BLaER1 treated with 17β-estradiol and CSF1 and Interleukin-3, amounts not matched to agents 10 nM and 100 nM (cell line): ENCODE results near the gene TEPSIN.

Experiments used
- H3K27ac ChIP-seq, 11 experiments: shearing (Covaris generic); formaldehyde crosslinking; 2 replicates each; pipeline ENCODE4 v1.8.1; 2022
- H3K27me3 ChIP-seq, 11 experiments: shearing (Covaris generic); formaldehyde crosslinking; 2 replicates each; pipeline ENCODE4 v1.8.1; 2022
- H3K36me3 ChIP-seq, 11 experiments: shearing (Covaris generic); formaldehyde crosslinking; 2 replicates each; pipeline ENCODE4 v1.8.1; 2022
- H3K4me1 ChIP-seq, 10 experiments: shearing (Covaris generic); formaldehyde crosslinking; 2 replicates each; pipeline ENCODE4 v1.8.1; 2022
- H3K4me2 ChIP-seq, 11 experiments: shearing (Covaris generic); formaldehyde crosslinking; 2 replicates each; pipeline ENCODE4 v1.8.1; 2022
- H3K4me3 ChIP-seq, 10 experiments: shearing (Covaris generic); formaldehyde crosslinking; 2 replicates each; pipeline ENCODE4 v1.8.1; 2022
- H3K9ac ChIP-seq, 11 experiments: shearing (Covaris generic); formaldehyde crosslinking; 2 replicates each; pipeline ENCODE4 v1.8.1; 2022
- H3K9me3 ChIP-seq, 11 experiments: shearing (Covaris generic); formaldehyde crosslinking; replicated peaks in 1 of 11; 2 replicates each; pipeline ENCODE4 v1.8.1; 2022
- H4K20me1 ChIP-seq, 11 experiments: shearing (Covaris generic); formaldehyde crosslinking; 2 replicates each; pipeline ENCODE4 v1.8.1; 2022
- Cebpa-rat ChIP-seq, 11 experiments: shearing (Covaris generic); IDR thresholded peaks; 2 replicates each; pipeline ENCODE4 v1.8.1; 2022

TEPSIN gene

DNA sequence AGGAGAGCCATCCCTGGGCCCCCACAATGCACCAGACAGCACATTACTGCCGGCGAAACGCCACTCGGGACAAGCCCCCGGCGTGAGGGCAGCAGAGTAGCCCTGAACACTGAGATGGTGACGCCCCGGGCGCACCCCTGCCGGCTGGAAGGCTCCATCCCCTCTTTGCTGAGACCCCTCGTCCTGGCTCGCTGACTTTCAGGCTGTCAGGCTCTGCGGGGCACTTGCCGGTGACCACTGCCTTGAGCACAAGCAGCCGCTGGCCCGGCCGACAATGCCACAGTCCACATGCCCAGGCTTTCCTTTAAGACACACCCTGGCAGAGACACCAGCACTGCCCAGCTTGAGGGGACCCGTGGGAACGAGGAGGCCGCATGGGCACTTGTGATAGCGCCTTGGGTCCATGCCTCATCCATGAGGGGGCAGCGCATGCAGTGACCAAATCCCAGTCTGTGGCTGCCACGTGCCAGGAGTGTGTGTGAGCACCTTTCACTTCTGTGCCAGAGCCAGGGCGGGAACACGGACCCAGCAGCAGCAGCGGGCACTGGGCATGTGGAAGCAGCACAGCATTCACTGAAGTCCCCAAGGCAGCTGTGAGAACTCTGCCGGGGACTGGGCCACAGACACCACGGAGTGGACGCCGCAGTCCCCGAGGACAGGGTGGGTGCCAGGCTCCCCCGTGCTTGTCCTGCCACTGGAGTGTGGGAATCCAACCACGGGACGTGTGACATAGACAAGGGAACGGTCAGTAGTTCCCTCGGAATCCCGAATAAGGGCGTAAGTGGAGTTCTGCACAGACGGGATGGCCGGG, 24.7 kb upstream of the TEPSIN start:
- Histone ChIP-seq H3K4me3 (no peak overlapping the region), H3K9ac (no peak overlapping the region), H3K9me3 (no peaks in the 10 kb centered on the region), H3K36me3 (peaks cover 52 to 100% (median 85%) of the 10 kb centered on the region in 11 experiments), H3K27me3 (peaks cover 0 to 8% (median 0%) of the 10 kb centered on the region in 11 experiments; a peak in 1 of 22 replicates), H3K4me2 (no peak overlapping the region), H4K20me1 (peaks cover 37 to 89% (median 57%) of the 10 kb centered on the region in 11 experiments), H3K27ac (no peak overlapping the region), H3K4me1 (peaks cover 22 to 64% (median 57%) of the 10 kb centered on the region in 10 experiments)
- no peak for TF ChIP-seq Cebpa-rat (IDR thresholded peaks at IDR 0.05)

DNA sequence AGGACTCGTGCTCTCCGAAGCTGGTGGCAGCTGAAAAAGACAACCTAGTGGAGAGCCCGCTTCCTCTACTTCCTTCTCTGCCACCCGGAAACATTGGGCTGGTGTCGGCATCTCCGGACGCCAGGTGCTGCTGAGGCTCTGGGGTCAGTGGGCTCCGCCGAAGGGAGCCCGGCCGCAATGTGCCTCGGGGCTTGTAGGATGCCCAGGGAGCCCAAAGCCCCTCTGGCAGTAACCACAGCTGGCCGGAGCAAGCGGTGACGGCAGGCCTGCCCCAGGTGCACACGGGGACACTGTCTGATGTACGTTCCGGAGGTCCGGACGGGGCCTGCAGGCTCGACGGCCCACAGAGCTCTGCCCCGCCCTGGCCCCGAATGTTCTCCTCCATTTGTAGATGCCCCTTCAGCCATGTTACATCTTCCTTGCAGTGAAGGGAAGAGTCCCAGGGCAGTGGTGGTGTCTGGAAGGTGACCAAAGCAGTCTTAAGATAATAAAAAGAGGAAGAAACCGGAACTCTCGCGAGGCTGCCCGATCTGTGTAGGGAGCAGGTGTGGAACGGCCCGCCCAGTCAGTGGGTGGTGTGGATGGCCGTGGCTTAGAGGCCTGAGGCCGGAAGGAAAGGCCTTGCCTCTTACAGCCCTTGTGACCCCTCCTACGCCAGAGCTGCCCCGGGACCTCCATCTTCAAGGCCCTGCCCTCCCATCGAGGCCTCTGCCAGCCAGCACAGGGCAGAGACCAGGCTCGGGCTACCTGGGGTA, 22.9 kb upstream of the TEPSIN start:
- peaks cover 11 to 66% (median 57%) of the 10 kb centered on the region in 10 experiments for H3K4me1 ChIP-seq
- H3K27me3 ChIP-seq, result peaks cover 0 to 8% (median 0%) of the 10 kb centered on the region in 11 experiments; a peak in 1 of 22 replicates
- peaks cover 55 to 94% (median 75%) of the 10 kb centered on the region in 11 experiments for H4K20me1 ChIP-seq
- no peak overlapping the region for H3K27ac ChIP-seq
- no peaks in the 10 kb centered on the region for H3K9me3 ChIP-seq
- peak overlapping the region in 4 of 11 experiments; percentile 5 to 43 (median 18); a peak in 4 of 22 replicates for H3K9ac ChIP-seq
- no peak overlapping the region for H3K4me3 ChIP-seq
- H3K4me2 ChIP-seq, result peak overlapping the region; percentile 13 to 93 (median 84); a peak in 21 of 22 replicates
- peaks cover 52 to 100% (median 91%) of the 10 kb centered on the region in 11 experiments for H3K36me3 ChIP-seq
- TF ChIP-seq Cebpa-rat (IDR thresholded peaks at IDR 0.05), result no peak

DNA sequence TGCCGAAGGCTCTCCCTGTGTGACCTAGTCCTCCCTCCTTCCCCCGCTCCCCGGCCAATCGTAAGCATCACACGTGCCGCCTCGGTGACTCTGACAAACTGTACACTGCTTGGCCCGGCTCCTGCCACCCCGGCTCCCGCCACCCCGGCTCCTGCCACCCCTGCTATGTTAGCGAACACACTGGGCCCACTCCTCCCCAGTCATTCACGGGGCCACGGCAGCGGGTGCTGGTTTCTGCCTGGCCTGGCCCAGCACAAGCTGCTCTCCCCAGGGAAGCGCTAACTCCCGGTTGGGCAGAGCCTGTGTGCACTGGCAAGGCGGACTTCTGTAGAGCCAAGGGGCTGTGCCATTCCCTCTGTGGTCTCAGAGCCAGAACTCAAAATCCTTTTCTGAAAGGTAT, 22.2 kb upstream of the TEPSIN start:
- Histone ChIP-seq H3K27me3 (peaks cover 0 to 8% (median 0%) of the 10 kb centered on the region in 11 experiments; a peak in 1 of 22 replicates), H3K27ac (no peak overlapping the region), H3K9me3 (no peaks in the 10 kb centered on the region), H3K4me2 (peak overlapping the region in 9 of 11 experiments; percentile 58 to 93 (median 88); a peak in 17 of 22 replicates), H3K4me3 (no peak overlapping the region), H4K20me1 (peaks cover 61 to 96% (median 82%) of the 10 kb centered on the region in 11 experiments), H3K36me3 (peaks cover 46 to 95% (median 84%) of the 10 kb centered on the region in 11 experiments), H3K4me1 (peaks cover 14 to 72% (median 60%) of the 10 kb centered on the region in 10 experiments), H3K9ac (peak overlapping the region in 4 of 11 experiments; percentile 5 to 38 (median 18); a peak in 3 of 22 replicates)
- no peak for TF ChIP-seq Cebpa-rat (IDR thresholded peaks at IDR 0.05)

DNA sequence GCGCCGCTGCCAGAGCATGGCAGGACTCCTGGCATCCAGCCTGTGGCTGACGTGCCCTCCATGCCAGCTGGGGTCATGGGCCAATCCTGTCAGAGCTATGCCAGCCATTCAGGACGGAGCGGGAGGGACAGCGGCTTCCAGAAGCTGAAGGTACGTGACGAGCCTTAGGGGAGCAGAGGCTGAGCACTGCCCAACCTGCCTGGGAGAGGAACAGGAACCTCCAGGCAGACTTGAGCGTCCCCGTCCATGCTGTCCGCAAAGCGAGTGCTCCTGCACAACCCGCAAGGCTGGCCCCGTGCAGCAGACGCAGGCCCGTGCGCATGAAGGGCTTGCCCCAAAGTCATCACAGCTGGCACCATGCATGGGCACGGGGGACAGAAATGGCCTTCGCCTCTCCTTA, 21.8 kb upstream of the TEPSIN start:
- Histone ChIP-seq H3K4me2 (peak overlapping the region in 10 of 11 experiments; percentile 18 to 93 (median 86); a peak in 19 of 22 replicates), H3K9me3 (no peaks in the 10 kb centered on the region), H4K20me1 (peaks cover 65 to 96% (median 86%) of the 10 kb centered on the region in 11 experiments), H3K4me1 (peaks cover 19 to 76% (median 65%) of the 10 kb centered on the region in 10 experiments), H3K27me3 (peaks cover 0 to 8% (median 0%) of the 10 kb centered on the region in 11 experiments; a peak in 1 of 22 replicates), H3K36me3 (peaks cover 42 to 90% (median 80%) of the 10 kb centered on the region in 11 experiments), H3K27ac (no peak overlapping the region), H3K4me3 (no peak overlapping the region; a peak in 2 of 20 replicates), H3K9ac (peak overlapping the region in 5 of 11 experiments; percentile 7 to 39 (median 27); a peak in 3 of 22 replicates)
- TF ChIP-seq Cebpa-rat (IDR thresholded peaks at IDR 0.05), result no peak

DNA sequence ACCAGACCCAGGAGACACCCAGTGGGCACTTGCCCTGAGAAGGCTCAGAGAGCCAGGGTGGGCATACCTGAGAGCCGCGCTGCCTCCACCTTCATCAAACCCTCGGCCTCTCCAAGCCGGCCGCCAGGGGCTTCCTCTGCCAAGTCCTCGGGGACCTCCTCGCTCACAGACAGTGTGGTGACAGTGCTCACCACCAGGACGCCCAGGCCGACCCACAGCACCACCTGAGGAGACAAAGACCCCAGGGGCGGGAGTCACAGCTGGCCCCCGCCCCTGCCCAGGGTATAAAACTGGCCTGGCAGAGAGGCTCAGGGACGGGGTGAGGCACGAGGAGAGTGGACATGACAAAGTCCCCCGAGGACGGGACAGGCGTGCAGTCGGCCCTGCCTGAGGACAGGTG, 21.3 kb upstream of the TEPSIN start:
- Histone ChIP-seq H3K4me1 (peaks cover 24 to 76% (median 69%) of the 10 kb centered on the region in 10 experiments), H4K20me1 (peaks cover 69 to 98% (median 88%) of the 10 kb centered on the region in 11 experiments), H3K9ac (peak overlapping the region in 5 of 11 experiments; percentile 7 to 39 (median 16); a peak in 3 of 22 replicates), H3K4me3 (no peak overlapping the region; a peak in 2 of 20 replicates), H3K27ac (no peak overlapping the region), H3K36me3 (peaks cover 38 to 86% (median 75%) of the 10 kb centered on the region in 11 experiments), H3K4me2 (peak overlapping the region in 10 of 11 experiments; percentile 18 to 93 (median 86); a peak in 19 of 22 replicates), H3K27me3 (peaks cover 0 to 8% (median 0%) of the 10 kb centered on the region in 11 experiments; a peak in 1 of 22 replicates), H3K9me3 (no peaks in the 10 kb centered on the region)
- no peak for TF ChIP-seq Cebpa-rat (IDR thresholded peaks at IDR 0.05)

DNA sequence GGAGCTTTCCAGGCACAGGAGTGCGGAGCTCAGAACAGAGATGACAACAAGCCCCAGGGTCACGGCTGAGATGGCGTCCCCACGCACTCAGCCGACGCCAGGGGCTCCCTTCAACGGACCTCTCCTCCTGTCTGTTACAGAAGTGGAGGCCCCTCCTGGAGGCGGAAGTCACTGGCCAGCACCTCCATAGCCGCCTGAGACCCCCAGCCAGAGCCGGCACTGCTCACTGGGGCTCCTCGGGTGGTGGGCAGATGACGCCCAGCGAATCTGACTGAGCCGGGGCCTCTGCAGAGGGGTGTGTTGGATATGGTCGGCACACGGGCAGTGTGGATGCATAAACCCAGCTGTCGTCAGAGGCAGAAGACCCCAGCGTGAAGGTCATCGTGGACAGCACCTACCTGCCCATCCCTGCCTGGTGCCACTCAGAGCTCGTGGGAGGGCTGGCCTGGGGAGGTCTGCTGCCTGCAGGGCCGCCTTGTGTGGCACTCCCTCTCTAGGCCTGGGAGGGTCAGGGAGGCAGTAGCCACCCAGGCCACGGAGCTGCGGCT, 20.3 kb upstream of the TEPSIN start:
- no peak for TF ChIP-seq Cebpa-rat (IDR thresholded peaks at IDR 0.05)
- H3K9ac ChIP-seq, result peak overlapping the region in 4 of 11 experiments; percentile 20 to 39 (median 28); a peak in 3 of 22 replicates
- peaks cover 76 to 100% (median 90%) of the 10 kb centered on the region in 11 experiments for H4K20me1 ChIP-seq
- H3K4me2 ChIP-seq, result peak overlapping the region in 9 of 11 experiments; percentile 58 to 93 (median 88); a peak in 18 of 22 replicates
- no peaks in the 10 kb centered on the region for H3K9me3 ChIP-seq
- 0 out of 20 replicates have a peak overlapping the region, but pooled peaks of 1 of the 10 experiments have one; percentile 11 for H3K4me3 ChIP-seq
- H3K4me1 ChIP-seq, result peaks cover 33 to 85% (median 79%) of the 10 kb centered on the region in 10 experiments
- no peak overlapping the region for H3K27ac ChIP-seq
- H3K36me3 ChIP-seq, result peaks cover 27 to 75% (median 65%) of the 10 kb centered on the region in 11 experiments
- peaks cover 0 to 8% (median 0%) of the 10 kb centered on the region in 11 experiments; a peak in 1 of 22 replicates for H3K27me3 ChIP-seq

DNA sequence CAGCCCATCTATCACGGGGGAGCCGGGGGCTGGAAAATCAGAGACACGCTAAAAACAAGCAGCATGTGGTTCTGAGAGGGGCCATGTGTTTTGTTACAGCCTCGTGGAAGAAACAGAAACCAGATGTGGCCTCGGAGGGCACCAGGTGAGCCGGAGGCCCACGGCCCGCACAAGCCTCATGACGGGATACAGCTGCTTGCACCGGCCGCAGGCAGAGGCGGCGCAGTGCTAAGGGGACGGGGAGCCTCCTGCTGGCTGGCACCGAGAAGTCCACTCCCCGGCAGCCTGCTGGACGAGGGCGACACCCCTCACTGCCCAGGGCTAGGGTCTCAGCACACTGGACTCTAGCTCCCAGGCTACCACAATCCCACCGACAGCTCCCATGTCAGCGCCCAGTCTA, 19.4 kb upstream of the TEPSIN start:
- H3K4me2 ChIP-seq, result peak overlapping the region in 9 of 11 experiments; percentile 58 to 93 (median 88); a peak in 16 of 22 replicates
- H3K4me1 ChIP-seq, result peaks cover 33 to 89% (median 79%) of the 10 kb centered on the region in 10 experiments
- H4K20me1 ChIP-seq, result peaks cover 81 to 100% (median 94%) of the 10 kb centered on the region in 11 experiments
- peaks cover 19 to 67% (median 56%) of the 10 kb centered on the region in 11 experiments for H3K36me3 ChIP-seq
- no peaks in the 10 kb centered on the region for H3K9me3 ChIP-seq
- no peak overlapping the region for H3K4me3 ChIP-seq
- TF ChIP-seq Cebpa-rat (IDR thresholded peaks at IDR 0.05), result no peak
- peaks cover 0 to 8% (median 0%) of the 10 kb centered on the region in 11 experiments; a peak in 1 of 22 replicates for H3K27me3 ChIP-seq
- H3K9ac ChIP-seq, result peak overlapping the region in 1 of 11 experiments; percentile 9; a peak in 1 of 22 replicates
- no peak overlapping the region for H3K27ac ChIP-seq

DNA sequence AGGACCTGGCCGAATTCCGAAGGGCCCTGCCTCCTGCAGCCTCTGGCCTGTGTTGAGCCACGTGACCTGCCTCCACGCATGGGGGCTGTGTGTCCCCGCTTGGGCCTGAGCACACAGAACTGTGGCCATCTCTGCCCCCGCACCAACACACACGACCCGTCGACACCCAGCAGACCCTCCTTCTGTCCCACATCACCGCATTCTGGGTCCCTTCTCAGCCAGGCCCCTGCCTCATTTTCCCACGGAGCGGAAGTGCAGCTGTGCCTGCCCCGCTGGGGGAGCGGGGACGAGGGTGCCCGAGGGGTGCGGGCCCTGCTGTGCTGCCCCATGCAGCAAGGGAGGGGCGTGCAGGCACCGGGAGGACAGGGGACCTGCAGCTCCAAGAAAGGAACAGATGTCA, 18.7 kb upstream of the TEPSIN start:
- peaks cover 83 to 100% (median 96%) of the 10 kb centered on the region in 11 experiments for H4K20me1 ChIP-seq
- H3K4me2 ChIP-seq, result peak overlapping the region in 7 of 11 experiments; percentile 81 to 93 (median 90); a peak in 14 of 22 replicates
- H3K4me3 ChIP-seq, result no peak overlapping the region
- H3K9ac ChIP-seq, result peak overlapping the region in 1 of 11 experiments; percentile 7; a peak in 2 of 22 replicates
- H3K27me3 ChIP-seq, result peaks cover 0 to 8% (median 0%) of the 10 kb centered on the region in 11 experiments; a peak in 1 of 22 replicates
- H3K27ac ChIP-seq, result no peak overlapping the region
- peaks cover 32 to 95% (median 85%) of the 10 kb centered on the region in 10 experiments for H3K4me1 ChIP-seq
- no peaks in the 10 kb centered on the region for H3K9me3 ChIP-seq
- TF ChIP-seq Cebpa-rat (IDR thresholded peaks at IDR 0.05), result no peak
- peaks cover 11 to 66% (median 55%) of the 10 kb centered on the region in 11 experiments; a peak in 20 of 22 replicates for H3K36me3 ChIP-seq
